NCI-H187 treated with DMSO at 0.1 percent for 48 hours (cell line): Measurements from ENCODE around the gene KCNMA1.
A peak's percentile ranks its signal among the peaks of the same experiment; 100 is the strongest.

Source experiments
- DNase-seq: peaks from one replicate; lab custom pipeline; 2025; lab: John Stamatoyannopoulos, UW

KCNMA1 gene

GRCh38 chr10:77041636-77042258 is 595.9 kb downstream of the KCNMA1 start:
- DNase-seq, result no peak

- DNase-seq, result no peak
Measured at GRCh38 chr10:77038407-77038806, 599.2 kb downstream of the KCNMA1 start.

DNA sequence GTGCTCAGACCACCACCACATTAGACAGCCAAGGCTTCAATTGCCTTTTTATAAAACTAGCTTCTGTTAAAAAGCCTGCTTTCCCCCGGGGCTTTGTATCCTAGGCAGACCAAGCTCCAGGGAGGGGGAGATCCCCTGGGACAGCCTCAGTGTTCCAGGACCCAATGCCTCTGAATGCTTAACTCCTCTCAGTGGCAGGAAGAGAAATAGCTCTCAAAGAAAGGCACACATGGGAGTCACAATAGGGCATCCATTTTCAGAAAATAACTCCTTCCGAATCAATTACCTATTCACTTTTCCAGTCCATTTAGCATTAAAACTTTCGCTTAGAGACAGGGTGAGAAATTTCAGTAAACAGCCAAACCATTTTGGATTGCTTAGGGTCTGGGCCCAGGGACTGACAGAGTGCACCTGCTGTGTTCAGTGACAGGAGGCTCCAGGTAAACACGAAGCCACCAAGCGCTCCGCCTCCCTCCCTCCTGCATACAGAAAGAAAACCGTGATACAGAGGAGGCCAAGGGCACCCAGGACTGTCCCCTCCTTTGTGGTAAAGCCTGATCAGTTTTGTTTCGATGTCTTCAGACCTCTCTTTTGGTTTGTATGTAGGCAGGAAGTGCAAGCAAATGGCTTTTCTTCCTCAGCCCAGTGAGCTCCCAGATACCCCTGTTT is 599.7 kb downstream of the KCNMA1 start:
- peak; percentile 64 for DNase-seq

DNA sequence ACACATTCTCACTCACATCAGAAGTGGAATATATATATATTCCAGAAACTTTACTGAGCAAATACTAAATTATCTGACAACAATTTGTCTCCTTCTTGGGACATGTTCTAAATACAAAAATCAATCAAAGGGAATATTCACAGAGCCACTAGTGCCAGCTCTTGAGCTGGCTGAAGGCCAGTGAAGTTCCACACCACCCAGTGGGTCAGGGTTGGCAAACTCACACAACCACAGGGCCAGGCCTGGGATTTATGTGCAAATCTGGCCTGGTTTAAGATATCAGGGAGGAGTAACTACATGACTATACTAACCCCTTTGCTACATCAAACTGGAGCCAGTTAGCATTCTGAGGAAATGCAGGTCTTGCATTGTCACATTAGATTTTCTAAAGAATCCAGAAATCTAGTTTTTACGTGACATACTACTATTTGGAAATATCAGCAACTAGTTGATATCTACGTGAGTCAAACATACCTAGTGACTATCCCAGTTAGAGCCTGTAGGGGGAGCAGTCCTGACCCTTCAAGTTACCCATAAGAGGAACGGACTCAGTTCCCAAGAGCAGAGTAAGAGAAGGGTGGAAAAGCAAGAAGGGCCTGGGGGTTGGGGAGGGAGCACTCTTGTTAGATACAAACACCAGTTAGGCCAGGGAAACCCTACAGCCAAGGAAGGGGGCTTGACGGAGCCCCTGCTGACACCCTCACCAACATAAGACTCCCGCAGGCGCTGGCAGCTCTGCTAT is 600.4 kb downstream of the KCNMA1 start:
- no peak for DNase-seq

DNA sequence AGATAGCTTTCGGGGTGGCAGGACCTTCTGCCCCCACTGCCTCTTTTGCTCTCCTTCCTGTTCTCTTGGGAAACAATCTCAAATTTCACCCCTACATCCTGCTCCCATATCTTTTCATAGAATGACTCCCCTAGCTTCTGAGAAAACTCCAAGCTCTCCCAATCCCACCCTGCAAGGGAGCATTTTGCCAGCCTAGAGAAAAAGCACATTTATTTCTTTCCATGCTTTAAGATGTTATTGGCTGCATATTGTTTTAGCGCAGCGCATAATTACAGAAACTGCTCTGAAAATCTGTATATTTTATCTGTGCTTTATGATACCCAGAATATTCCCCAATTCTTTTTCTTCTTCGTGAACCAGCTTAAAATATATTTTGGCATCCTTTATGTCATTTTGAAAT is 601.3 kb downstream of the KCNMA1 start:
- DNase-seq, result no peak

- no peak for DNase-seq
Measured at GRCh38 chr10:77034795-77035194, 602.8 kb downstream of the KCNMA1 start.

GRCh38 chr10:77034240-77034639 is 603.4 kb downstream of the KCNMA1 start:
- DNase-seq, result no peak

- DNase-seq, result no peak
Measured at GRCh38 chr10:77032188-77032570, 605.4 kb downstream of the KCNMA1 start.

DNA sequence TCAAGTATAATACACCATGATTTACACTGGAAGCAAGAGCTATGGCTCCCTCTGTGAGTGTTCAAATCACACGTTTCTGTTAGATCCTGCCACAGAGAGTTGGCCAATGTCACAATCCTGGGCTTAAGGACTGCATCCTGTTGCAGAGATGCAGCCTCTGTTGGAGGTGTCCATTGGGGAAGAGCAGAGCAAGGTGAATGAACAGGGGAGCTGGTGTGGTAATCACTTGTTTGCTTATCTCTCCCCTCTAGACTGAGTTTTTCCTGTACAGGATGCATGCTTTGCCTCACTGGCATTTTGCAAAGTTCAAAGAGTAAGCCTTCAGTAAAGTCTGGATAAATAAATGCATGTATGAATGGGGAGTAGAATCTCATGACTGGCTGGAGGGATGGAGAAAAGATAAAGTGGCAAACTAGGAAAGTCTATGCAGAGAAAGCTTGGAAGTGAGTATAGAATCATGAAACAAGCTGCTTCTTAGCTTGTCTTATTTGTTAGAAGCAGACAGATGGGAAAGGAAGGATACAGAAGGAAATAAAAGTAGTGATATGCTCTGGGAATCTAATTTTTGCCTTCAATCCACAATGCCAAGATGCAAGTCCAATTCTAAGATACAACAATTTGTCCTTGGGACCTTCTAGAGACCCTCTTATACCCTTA is 605.9 kb downstream of the KCNMA1 start:
- DNase-seq, result no peak

GRCh38 chr10:77030974-77031373 is 606.6 kb downstream of the KCNMA1 start:
- DNase-seq, result no peak

DNA sequence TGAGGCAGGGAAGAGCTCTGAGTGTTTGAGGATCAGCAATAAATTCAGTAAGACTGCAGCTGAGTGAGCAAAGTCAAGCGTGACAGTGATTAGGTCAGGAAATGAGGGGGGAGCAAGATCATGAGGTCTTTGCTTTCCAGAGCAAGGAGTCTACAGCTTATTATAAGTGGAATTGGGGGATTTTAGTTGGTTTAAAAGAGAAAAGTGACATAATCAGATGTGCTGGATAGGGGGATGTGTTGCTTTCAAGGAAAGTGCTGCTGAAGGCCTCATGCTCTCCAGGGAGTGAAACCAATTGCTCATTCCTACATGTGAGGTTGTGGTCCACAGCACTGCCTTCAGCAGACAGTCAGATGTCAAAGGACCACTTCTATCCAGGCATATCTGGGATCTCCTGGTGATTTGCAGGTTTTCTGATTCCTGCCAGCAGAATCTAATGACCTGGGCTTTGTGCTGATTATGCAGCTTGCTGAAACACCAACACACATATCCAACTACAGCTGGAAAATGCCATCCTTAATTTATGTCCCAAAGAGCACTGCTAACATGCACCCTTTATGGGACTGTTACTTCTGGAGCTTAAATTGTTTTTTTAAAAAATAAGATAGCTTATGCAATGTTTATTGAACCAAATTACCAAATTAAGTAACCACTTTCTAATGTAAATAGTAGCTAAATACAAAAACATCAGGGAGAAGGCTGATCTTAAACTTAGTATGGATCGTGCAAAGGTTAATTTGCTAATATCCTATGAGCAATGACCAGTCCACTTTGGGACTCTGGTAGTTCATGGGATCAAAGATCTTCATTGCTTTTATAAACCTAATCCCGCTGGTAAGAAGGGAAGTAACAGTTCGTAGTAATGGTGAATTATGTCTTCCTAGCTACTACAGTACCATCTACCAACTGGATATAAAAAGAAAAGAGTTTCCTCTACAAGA is 607.6 kb downstream of the KCNMA1 start:
- DNase-seq, result no peak

DNA sequence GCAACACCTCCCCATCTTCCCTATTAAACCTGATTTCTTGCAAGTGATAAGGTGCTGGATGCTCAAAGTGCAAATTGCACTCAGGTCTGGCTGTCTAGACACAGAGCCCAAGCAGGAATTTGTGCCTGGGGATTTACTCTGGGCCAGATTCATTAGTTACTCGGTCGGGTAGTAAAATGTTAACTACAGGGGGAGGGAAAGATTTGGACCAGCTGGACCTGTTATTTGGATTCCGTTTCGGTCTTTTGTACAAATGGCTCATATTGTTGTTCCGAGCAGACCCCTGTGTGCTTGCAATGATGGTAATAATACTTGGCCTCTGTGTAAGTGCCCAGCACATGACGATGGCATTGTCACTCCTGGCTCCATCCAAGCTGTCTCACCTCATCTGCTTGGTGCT is 609.6 kb downstream of the KCNMA1 start:
- no peak for DNase-seq

GRCh38 chr10:77027576-77027975 is 610.0 kb downstream of the KCNMA1 start:
- no peak for DNase-seq

GRCh38 chr10:77027141-77027540 is 610.5 kb downstream of the KCNMA1 start:
- DNase-seq, result no peak

- DNase-seq, result no peak
Measured at GRCh38 chr10:77026148-77026547, 611.5 kb downstream of the KCNMA1 start.

DNA sequence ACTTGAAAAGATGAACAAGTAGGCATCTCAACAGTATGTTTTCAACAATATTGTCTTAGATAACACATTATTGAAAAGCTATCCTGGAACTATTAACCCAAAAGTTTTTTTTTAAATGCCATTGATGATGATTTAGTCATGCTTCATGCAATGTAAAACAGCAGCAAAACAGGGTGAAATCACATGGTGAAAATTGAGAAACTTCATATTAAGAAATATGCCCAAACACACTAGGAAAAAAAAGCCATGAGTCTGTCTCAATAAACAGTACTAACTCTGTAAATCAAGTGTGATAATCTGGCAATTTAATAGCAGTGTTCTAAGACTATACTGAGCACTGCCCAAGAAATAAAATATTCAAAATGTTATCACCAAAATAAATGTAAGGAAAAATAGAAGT is 613.1 kb downstream of the KCNMA1 start:
- no peak for DNase-seq

- DNase-seq, result no peak
Measured at GRCh38 chr10:77023396-77023795, 614.2 kb downstream of the KCNMA1 start.

- DNase-seq, result no peak
Measured at GRCh38 chr10:77022671-77023070, 614.9 kb downstream of the KCNMA1 start.

DNA sequence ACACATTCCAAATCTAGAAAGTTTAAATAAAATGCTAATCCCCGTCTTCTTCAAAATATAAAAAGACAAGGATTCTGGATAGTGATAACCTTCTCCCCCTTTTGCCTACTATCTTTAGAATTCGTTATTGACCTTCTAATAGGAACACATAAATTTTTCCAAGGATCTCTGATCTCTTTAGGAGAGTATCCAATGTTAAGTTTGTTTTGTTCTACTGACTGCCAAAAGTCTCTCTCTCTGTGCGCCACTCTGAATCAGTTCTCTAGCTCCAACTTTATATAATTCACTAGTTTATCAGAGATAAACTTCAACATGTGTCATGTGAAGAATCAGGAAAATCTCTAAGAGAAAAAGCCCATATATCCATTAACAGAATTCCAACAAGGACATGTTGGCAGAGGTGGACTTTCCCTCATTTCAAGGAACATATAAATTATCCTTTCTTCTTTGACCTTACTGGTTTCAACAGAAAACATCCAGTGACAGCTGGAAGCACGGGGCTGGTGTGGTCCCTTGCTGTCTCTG is 615.6 kb downstream of the KCNMA1 start:
- DNase-seq, result no peak

GRCh38 chr10:77020426-77021040 is 617.1 kb downstream of the KCNMA1 start:
- DNase-seq, result no peak

GRCh38 chr10:77016855-77017254 is 620.8 kb downstream of the KCNMA1 start:
- DNase-seq, result no peak
